Measurements from ENCODE around the gene OR6C2.
"Not testable (repeated sequence)": the region's sequence is repeated elsewhere in the genome, so short reads cannot be mapped to it uniquely, and the experiment has no call there.

OR6C2 gene

DNA sequence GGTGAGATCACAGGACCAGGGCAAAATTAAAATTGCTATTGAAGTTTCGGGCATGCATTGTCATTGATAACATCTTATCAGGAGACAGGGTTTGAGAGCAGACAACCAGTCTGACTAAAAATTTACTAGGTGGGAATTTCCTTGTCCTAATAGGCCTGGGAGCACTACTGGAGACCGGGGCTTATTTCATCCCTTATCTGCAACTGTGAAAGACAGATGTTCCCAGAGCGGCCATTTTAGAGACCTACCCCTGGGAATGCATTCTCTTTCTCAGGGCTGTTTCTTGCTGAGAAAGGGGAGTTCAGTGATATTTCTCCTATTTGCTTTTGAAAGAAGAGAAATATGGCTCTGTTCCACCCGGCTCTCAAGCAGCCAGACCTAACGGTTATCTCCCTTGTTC lies 2.6 kb upstream of the OR6C2 start:
- H3K9me3 Mint-ChIP-seq = peaks cover 30% of the 10 kb centered on the region
- intact Hi-C loops (cut with micrococcal nuclease); H3K27me3 Mint-ChIP-seq; H3K4me3 Mint-ChIP-seq; H3K27ac Mint-ChIP-seq; H3K4me1 Mint-ChIP-seq (ENCODE audit: low read depth); H3K36me3 Mint-ChIP-seq (ENCODE audit: low read depth): not testable (repeated sequence)

DNA sequence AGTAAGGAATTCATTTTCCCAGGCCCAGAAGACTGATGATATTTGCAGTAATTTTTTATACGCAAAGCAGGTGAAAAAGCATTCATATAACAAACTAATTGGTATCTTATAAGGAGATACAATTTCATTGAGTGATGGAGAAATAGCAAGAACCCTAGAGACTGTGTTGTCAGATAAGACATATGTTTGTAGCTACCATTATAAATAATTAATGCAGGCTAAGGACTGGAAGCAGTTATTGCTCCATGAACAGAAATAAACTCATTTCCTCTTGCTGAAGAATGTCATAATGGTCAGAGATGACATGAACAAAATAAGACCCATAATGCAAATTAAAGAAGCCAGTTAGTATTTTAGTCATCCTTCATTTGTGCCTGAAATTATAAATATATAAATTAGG lies 1.5 kb downstream of the OR6C2 start:
- Mint-ChIP-seq H3K27ac (no peak overlapping the region), H3K9me3 (peaks cover 17% of the 10 kb centered on the region), H3K36me3 (ENCODE audit: low read depth) (no peaks in the 10 kb centered on the region), H3K4me3 (no peak overlapping the region), H3K4me1 (ENCODE audit: low read depth) (peaks cover 9% of the 10 kb centered on the region), H3K27me3 (peaks cover 1% of the 10 kb centered on the region)
- intact Hi-C loops (cut with micrococcal nuclease) = no loop called here

DNA sequence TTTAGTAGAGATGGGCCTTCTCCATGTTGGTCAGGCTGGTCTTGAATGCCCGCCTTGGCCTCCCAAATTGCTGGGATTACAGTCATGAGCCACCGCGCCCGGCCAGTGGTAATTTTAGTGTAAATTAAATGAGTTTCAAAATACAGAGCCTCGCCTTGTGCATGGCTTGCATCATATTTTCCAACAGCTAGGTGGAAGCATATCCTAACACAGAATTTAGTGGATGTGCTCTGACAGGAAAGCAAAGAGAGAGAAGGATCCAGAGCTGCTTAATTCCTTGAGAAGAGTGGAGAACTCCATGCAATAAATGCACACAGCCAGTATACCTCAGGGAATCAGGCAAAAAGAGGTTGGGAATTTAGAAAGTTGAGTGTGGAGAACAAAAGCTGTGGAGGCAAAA lies 2.5 kb downstream of the OR6C2 start:
- intact Hi-C loops (cut with micrococcal nuclease) = no loop called here
- H3K9me3 Mint-ChIP-seq = peaks cover 7% of the 10 kb centered on the region
- H3K27ac Mint-ChIP-seq = no peak overlapping the region
- H3K36me3 Mint-ChIP-seq (ENCODE audit: low read depth) = no peaks in the 10 kb centered on the region
- peaks cover 1% of the 10 kb centered on the region for H3K27me3 Mint-ChIP-seq
- H3K4me3 Mint-ChIP-seq = no peak overlapping the region
- H3K4me1 Mint-ChIP-seq (ENCODE audit: low read depth) = peaks cover 9% of the 10 kb centered on the region

DNA sequence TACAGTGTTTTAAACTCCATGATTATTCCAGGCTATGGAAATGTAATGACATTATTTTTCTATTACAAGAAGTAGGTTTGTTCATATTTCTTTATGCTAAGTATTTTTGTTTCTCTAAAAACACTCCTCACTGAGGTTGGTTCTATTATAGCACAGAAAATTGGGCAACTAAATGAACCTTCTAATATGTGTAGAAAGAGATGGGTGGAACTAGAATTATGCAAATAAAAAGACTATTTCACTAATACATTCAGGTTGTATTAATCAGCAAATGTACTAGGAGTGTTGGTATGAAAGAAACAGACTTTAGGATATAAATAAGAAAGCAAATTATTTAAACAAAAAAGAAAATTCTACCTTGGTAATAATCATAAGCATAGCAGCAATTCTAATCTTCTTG lies 4.9 kb downstream of the OR6C2 start:
- intact Hi-C loops (cut with micrococcal nuclease) = no loop called here
- Mint-ChIP-seq H3K27me3 (peaks cover 2% of the 10 kb centered on the region), H3K4me3 (no peak overlapping the region)

DNA sequence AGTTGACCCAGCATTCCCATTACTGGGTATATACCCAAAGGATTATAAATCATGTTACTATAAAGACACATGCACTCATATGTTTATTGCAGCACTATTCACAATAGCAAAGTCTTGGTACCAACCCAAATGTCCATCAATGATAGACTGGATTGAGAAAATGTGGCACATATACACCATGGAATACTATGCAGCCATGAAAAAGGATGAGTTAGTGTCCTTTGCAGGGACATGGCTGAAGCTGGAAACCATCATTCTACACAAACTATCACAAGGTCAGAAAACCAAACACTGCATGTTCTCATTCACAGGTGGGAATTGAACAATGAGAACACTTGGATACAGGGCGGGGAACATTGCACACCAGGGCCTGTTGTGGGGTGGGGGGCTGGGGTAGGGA lies 21.1 kb downstream of the OR6C2 start:
- H3K9me3 Mint-ChIP-seq; H3K36me3 Mint-ChIP-seq (ENCODE audit: low read depth); H3K27ac Mint-ChIP-seq; intact Hi-C loops (cut with micrococcal nuclease); H3K4me3 Mint-ChIP-seq: not testable (repeated sequence)
- peaks cover 37% of the 10 kb centered on the region for H3K27me3 Mint-ChIP-seq
- H3K4me1 Mint-ChIP-seq (ENCODE audit: low read depth) = peaks cover 20% of the 10 kb centered on the region

More for the DNA sequence above, 4.9 kb downstream of the OR6C2 start:
- Mint-ChIP-seq H3K9me3 (no peaks in the 10 kb centered on the region), H3K27ac (no peak overlapping the region), H3K4me1 (ENCODE audit: low read depth) (peaks cover 9% of the 10 kb centered on the region), H3K36me3 (ENCODE audit: low read depth) (no peaks in the 10 kb centered on the region)

DNA sequence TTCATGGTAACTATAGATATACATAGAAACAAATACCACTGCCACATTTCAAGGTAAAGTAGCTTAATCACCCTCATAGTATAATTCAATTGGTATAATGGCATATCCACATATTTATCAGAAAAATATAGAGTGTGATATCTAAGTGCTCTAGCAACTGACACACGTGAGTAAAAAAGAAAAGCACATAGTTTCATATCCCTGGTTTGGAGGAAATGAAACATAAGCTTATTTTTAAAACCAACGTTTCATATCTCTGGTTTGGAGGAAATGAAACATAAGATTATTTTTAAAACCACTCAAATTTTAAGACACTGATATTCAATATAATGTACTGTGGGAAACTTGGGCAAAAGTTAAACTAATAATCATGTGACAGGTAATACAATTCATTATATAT lies 24.0 kb downstream of the OR6C2 start:
- no peak overlapping the region for H3K4me3 Mint-ChIP-seq
- H3K27me3 Mint-ChIP-seq = peaks cover 22% of the 10 kb centered on the region
- H3K36me3 Mint-ChIP-seq (ENCODE audit: low read depth) = no peaks in the 10 kb centered on the region
- H3K27ac Mint-ChIP-seq = no peak overlapping the region
- no peaks in the 10 kb centered on the region for H3K9me3 Mint-ChIP-seq
- intact Hi-C loops (cut with micrococcal nuclease) = no loop called here
- peaks cover 25% of the 10 kb centered on the region for H3K4me1 Mint-ChIP-seq (ENCODE audit: low read depth)

DNA sequence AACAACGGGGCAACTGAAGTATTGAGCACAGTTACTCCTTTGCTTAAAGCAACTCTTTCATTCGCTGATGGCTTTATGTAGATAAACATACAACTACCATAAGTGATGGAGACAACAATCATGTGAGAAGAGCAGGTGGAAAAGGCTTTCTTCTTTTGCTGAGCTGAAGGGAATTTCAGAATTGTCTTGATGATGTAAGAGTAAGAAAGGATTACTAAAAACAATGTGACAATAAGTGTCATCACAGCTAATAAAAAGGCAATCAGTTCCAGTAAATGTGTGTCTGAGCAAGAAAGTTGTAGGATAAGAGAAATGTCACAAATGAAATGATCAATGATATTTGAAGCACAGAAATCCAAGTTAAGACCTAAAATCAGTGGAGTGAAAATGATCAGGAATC lies 25.4 kb downstream of the OR6C2 start:
- Mint-ChIP-seq H3K9me3 (no peaks in the 10 kb centered on the region), H3K4me1 (ENCODE audit: low read depth) (peaks cover 25% of the 10 kb centered on the region), H3K4me3 (no peak overlapping the region), H3K27ac (no peak overlapping the region), H3K36me3 (ENCODE audit: low read depth) (no peaks in the 10 kb centered on the region), H3K27me3 (peaks cover 15% of the 10 kb centered on the region)
- intact Hi-C loops (cut with micrococcal nuclease) = no loop called here

DNA sequence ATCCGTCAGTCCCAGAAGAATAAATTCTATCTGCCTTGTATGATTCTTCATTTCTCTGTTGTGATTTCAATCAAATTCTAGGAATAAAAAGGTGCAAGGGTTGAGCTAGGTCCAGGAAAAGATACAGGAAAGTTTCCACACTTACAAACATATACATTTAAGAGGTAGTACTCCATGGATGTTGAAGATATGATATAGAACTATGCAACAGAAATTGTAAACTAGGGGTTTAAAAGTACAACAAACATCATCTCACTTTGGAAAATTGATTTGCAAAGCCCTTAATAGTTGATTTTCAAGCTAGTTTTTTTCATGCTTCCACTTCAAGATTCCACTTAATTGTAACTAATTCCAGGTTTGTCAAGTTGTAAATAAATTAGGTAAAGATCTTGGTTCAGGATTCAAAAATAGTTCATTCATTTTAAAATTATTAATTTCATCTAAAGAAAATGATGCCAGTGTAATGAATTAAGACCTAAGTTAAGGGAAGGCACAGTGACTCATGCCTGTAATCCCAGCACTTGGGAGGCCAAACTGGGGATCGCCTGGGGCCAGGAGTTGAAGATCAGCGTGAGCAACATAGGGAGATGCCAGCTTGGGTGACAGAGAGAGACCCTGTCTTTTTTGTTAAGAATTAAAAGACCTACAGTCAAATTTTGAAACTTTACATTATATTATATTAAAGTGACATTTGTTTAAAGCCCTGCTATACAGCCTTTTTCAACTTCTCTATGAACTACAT lies 26.4 kb downstream of the OR6C2 start, which contains the start of gene OR6C70:
TSS of gene OR6C70 (minus strand) at position 51 of the 742 bp plus-strand sequence. CDS start at position 51, 0 bp downstream.
- intact Hi-C loops (cut with micrococcal nuclease) = no loop called here
- no peak within 1 kb of the TSS for H3K4me3 Mint-ChIP-seq
- H3K4me1 Mint-ChIP-seq (ENCODE audit: low read depth) = peaks cover 25% of the 10 kb centered on the region
- H3K27ac Mint-ChIP-seq = no peak within 1 kb of the TSS
- peaks cover 15% of the 10 kb centered on the region for H3K27me3 Mint-ChIP-seq
- no peaks in the 10 kb centered on the region for H3K9me3 Mint-ChIP-seq
- H3K36me3 Mint-ChIP-seq (ENCODE audit: low read depth) = no peaks in the 10 kb centered on the region

DNA sequence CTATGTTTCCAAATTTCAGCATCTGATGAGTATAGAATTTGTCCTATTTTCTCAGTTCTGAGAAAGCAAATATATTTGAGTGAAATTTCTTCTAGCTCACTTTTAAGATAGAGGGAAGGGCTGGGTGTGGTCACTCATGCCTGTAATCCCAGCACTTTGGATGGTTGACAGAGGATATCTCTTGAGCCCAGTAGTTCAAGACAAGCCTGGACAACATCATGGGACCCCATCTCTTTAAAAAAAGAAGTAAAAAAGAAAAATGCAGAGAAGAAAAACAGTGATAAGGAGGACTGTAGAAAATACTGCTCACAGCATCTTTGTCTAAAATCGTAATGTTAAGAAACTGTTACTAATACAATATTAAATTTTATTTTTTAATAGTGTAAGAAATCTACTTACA lies 28.4 kb downstream of the OR6C2 start:
- Mint-ChIP-seq H3K4me1 (ENCODE audit: low read depth) (peaks cover 17% of the 10 kb centered on the region), H3K4me3 (no peak overlapping the region), H3K27ac (no peak overlapping the region), H3K9me3 (no peaks in the 10 kb centered on the region), H3K36me3 (ENCODE audit: low read depth) (no peaks in the 10 kb centered on the region), H3K27me3 (peaks cover 18% of the 10 kb centered on the region)
- intact Hi-C loops (cut with micrococcal nuclease) = no loop called here

DNA sequence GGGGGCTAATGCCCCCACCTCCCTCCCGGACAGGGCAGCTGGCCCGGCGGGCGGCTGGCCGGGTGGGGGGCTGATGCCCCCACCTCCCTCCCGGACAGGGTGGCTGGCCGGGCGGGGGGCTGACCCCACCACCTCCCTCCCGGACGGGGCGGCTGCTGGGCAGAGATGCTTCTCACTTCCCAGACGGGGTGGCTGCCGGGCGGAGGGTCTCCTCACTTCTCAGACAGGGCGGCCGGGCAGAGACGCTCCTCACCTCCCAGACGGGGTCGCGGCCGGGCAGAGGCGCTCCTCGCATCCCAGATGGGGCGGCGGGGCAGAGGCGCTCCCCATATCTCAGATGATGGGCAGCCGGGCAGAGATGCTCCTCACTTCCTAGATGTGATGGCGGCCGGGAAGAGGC lies 35.3 kb downstream of the OR6C2 start:
- H3K9me3 Mint-ChIP-seq; H3K4me3 Mint-ChIP-seq; H3K4me1 Mint-ChIP-seq (ENCODE audit: low read depth); H3K27ac Mint-ChIP-seq; H3K36me3 Mint-ChIP-seq (ENCODE audit: low read depth); intact Hi-C loops (cut with micrococcal nuclease): not testable (repeated sequence)
- H3K27me3 Mint-ChIP-seq = peaks cover 13% of the 10 kb centered on the region

DNA sequence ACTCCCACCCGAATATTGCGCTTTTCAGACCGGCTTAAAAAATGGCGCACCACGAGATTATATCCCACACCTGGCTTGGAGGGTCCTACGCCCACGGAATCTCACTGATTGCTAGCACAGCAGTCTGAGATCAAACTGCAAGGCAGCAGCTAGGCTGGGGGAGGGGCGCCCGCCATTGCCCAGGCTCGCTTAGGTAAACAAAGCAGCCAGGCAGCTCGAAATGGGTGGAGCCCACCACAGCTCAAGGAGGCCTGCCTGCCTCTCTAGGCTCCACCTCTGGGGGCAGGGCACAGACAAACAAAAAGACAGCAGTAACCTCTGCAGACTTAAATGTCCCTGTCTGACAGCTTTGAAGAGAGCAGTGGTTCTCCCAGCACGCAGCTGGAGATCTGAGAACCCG lies 40.4 kb downstream of the OR6C2 start:
- intact Hi-C loops (cut with micrococcal nuclease); H3K27me3 Mint-ChIP-seq; H3K4me1 Mint-ChIP-seq (ENCODE audit: low read depth); H3K4me3 Mint-ChIP-seq; H3K27ac Mint-ChIP-seq; H3K36me3 Mint-ChIP-seq (ENCODE audit: low read depth); H3K9me3 Mint-ChIP-seq: not testable (repeated sequence)

DNA sequence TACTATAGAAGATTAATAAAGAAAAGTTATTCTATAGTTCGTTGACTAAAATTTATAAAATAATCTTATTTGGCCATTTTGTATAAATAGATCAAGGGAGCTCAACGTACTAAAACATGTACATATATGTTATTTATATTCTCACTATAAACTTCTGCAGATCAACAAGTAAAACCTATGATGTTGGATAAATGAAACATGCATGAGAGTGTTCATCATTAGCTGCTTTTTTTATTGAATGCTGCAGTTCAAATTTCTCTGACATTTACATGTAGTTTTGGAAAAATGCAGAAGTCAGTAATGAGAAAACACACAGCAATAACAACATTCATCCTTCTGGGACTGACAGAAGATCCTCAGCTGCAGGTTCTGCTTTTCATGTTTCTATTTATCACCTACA lies 48.2 kb downstream of the OR6C2 start, which contains the start of gene OR6C68:
TSS of gene OR6C68 (plus strand) at position 301 of the 400 bp plus-strand sequence. CDS start at position 301, 0 bp downstream.
- peaks cover 6% of the 10 kb centered on the region for H3K27me3 Mint-ChIP-seq
- H3K4me1 Mint-ChIP-seq (ENCODE audit: low read depth) = no peaks in the 10 kb centered on the region
- intact Hi-C loops (cut with micrococcal nuclease) = no loop called here
- H3K27ac Mint-ChIP-seq = no peak within 1 kb of the TSS
- no peaks in the 10 kb centered on the region for H3K9me3 Mint-ChIP-seq
- no peak within 1 kb of the TSS for H3K4me3 Mint-ChIP-seq
- no peaks in the 10 kb centered on the region for H3K36me3 Mint-ChIP-seq (ENCODE audit: low read depth)

DNA sequence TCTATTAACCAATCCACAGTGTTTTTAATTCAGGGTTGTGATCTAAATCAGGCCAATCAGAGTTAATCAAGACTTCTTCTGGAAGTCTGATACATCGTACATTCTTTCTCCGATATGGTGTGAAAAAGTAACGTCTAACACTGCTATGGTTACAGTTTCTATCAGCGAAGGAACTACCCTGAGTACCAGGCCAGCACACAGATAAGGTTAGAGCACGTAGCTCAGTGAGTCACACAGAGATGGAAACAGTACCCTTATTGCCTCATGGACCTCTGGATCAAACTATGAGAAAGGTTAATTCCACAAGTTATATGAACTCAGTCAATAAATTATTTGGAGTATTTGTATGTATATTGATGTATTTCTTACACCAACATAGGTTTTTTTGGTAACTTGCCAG lies 51.6 kb downstream of the OR6C2 start:
- H3K4me1 Mint-ChIP-seq (ENCODE audit: low read depth) = no peaks in the 10 kb centered on the region
- no peaks in the 10 kb centered on the region for H3K36me3 Mint-ChIP-seq (ENCODE audit: low read depth)
- H3K27ac Mint-ChIP-seq = no peak overlapping the region
- no peak overlapping the region for H3K4me3 Mint-ChIP-seq
- H3K27me3 Mint-ChIP-seq = peaks cover 9% of the 10 kb centered on the region
- intact Hi-C loops (cut with micrococcal nuclease) = no loop called here
- no peaks in the 10 kb centered on the region for H3K9me3 Mint-ChIP-seq

DNA sequence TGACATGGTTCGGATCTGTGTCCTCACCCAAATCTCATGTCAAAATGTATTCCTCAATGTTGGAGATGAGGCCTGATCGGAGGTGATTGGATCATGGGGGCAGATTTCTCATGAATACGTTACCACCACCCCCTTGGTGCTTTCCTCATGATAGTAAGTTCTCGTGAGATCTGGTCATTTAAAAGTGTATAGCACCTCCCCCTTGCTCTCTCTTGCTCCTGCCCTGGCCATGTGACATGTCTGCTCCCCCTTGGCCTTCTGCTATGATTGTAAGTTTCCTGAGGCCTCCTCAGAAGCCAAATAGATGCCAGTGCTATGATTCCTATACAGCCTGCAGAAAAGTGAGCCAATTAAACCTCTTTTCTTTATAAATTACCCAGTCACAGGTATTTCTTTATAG lies 55.4 kb downstream of the OR6C2 start:
- Mint-ChIP-seq H3K36me3 (ENCODE audit: low read depth) (no peaks in the 10 kb centered on the region), H3K9me3 (no peaks in the 10 kb centered on the region), H3K27me3 (peaks cover 5% of the 10 kb centered on the region), H3K4me1 (ENCODE audit: low read depth) (no peaks in the 10 kb centered on the region), H3K4me3 (no peak overlapping the region), H3K27ac (no peak overlapping the region)
- intact Hi-C loops (cut with micrococcal nuclease) = no loop called here

DNA sequence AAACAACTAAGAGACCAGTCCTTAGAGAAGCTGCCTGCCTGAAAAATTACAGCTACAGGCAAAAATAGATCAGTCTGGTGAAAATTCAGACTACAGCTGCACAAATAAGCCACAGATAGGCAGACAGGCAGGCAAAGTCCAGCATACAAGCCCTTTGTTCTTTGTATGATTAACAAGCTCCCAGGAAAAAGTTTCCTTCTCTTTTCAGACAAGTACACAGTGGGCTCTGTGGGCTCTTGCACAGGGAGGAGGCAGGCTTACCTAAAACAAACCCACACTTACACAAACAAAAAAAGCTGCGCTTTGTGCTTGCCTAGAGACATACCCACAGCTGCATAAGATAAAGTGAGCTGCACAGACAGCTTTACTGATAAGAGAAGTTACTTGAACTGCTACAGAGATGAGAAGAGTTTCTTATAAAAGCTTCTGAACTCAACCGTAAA lies 56.0 kb downstream of the OR6C2 start:
- Mint-ChIP-seq H3K27me3 (peaks cover 5% of the 10 kb centered on the region), H3K27ac (no peak overlapping the region), H3K36me3 (ENCODE audit: low read depth) (no peaks in the 10 kb centered on the region), H3K4me3 (no peak overlapping the region), H3K4me1 (ENCODE audit: low read depth) (no peaks in the 10 kb centered on the region), H3K9me3 (no peaks in the 10 kb centered on the region)
- intact Hi-C loops (cut with micrococcal nuclease) = no loop called here

All from dendritic cell treated with granulocyte-macrophage colony-stimulating factor and Interleukin-4, amounts not matched to agents 40 ng/mL and 50 ng/mL, for 4 days (primary cell).